Measurements from ENCODE around the gene KRT76. TPM values are rescaled to one million over a fixed set of nuclear protein-coding genes. Genes with fewer than 3 reads are reported as not detected.

Gene KRT76
- total RNA-seq (2022) (not detected in 2 replicates), Bru-seq, nascent RNA (not detected), BruChase-seq, experiment 1, labeled RNA remaining after a 6-hour chase (not detected), BruChase-seq, experiment 2, labeled RNA remaining after a 2-hour chase (not detected)
- long read RNA-seq: 0 reads

- H3K27me3 Mint-ChIP-seq (ENCODE audit: unreplicated experiment): peaks cover 83% of the 10 kb centered on the region
- CTCF ChIA-PET: interaction anchor here (1.1 kb wide), 1 partner anchor 11 kb away, joined by 4 read pairs; no protein-coding TSS in a partner anchor
- H3K4me3 Mint-ChIP-seq (ENCODE audit: low read depth, unreplicated experiment): no peak within 1 kb of the TSS
These were observed at the start of gene KRT76 for GRCh38 chr12:52776913-52777395. KRT76 (minus strand) TSS chr12:52777345; CDS start chr12:52777291, 54 bp downstream.

GRCh38 chr12:52825961-52826360, 48.8 kb upstream of the KRT76 start:
- intact Hi-C loops (cut with micrococcal nuclease; ENCODE audit: unreplicated experiment): no loop called here
- Mint-ChIP-seq H3K27ac (ENCODE audit: unreplicated experiment) (no peak overlapping the region), H3K4me3 (ENCODE audit: low read depth, unreplicated experiment) (no peak overlapping the region), H3K4me1 (ENCODE audit: low read depth, unreplicated experiment) (peaks cover 15% of the 10 kb centered on the region), H3K27me3 (ENCODE audit: unreplicated experiment) (no peaks in the 10 kb centered on the region), H3K9me3 (ENCODE audit: low read depth, unreplicated experiment) (no peaks in the 10 kb centered on the region), H3K36me3 (ENCODE audit: insufficient read depth, unreplicated experiment) (no peaks in the 10 kb centered on the region)
- BruUV-seq (replicated peaks): no TSS peak
- DNase-seq: no peak
- no peak for TF ChIP-seq CTCF (IDR thresholded peaks at IDR 0.05; ENCODE audit: unreplicated experiment)
- CTCF ChIA-PET: no interaction called here

More at GRCh38 chr12:52776913-52777395, at the start of gene KRT76:
- Mint-ChIP-seq H3K4me1 (ENCODE audit: low read depth, unreplicated experiment) (no peaks in the 10 kb centered on the region), H3K36me3 (ENCODE audit: insufficient read depth, unreplicated experiment) (no peaks in the 10 kb centered on the region), H3K9me3 (ENCODE audit: low read depth, unreplicated experiment) (no peaks in the 10 kb centered on the region), H3K27ac (ENCODE audit: unreplicated experiment) (no peak within 1 kb of the TSS)
- intact Hi-C loops (cut with micrococcal nuclease; ENCODE audit: unreplicated experiment): no loop called here
- no peak for DNase-seq
- no TSS peak for BruUV-seq (replicated peaks)
- TF ChIP-seq CTCF (IDR thresholded peaks at IDR 0.05; ENCODE audit: unreplicated experiment): no peak

GRCh38 chr12:52824741-52825410, 47.7 kb upstream of the KRT76 start:
- Mint-ChIP-seq H3K4me1 (ENCODE audit: low read depth, unreplicated experiment) (peaks cover 15% of the 10 kb centered on the region), H3K27ac (ENCODE audit: unreplicated experiment) (no peak overlapping the region), H3K4me3 (ENCODE audit: low read depth, unreplicated experiment) (no peak overlapping the region), H3K9me3 (ENCODE audit: low read depth, unreplicated experiment) (no peaks in the 10 kb centered on the region), H3K27me3 (ENCODE audit: unreplicated experiment) (peaks cover 3% of the 10 kb centered on the region), H3K36me3 (ENCODE audit: insufficient read depth, unreplicated experiment) (no peaks in the 10 kb centered on the region)
- no TSS peak for BruUV-seq (replicated peaks)
- DNase-seq: no peak
- no peak for TF ChIP-seq CTCF (IDR thresholded peaks at IDR 0.05; ENCODE audit: unreplicated experiment)
- CTCF ChIA-PET: no interaction called here
- intact Hi-C loops (cut with micrococcal nuclease; ENCODE audit: unreplicated experiment): no loop called here

- no peaks in the 10 kb centered on the region for H3K36me3 Mint-ChIP-seq (ENCODE audit: insufficient read depth, unreplicated experiment)
- no peak overlapping the region for H3K27ac Mint-ChIP-seq (ENCODE audit: unreplicated experiment)
- no peak for DNase-seq
- H3K4me1 Mint-ChIP-seq (ENCODE audit: low read depth, unreplicated experiment): peaks cover 15% of the 10 kb centered on the region
- intact Hi-C loops (cut with micrococcal nuclease; ENCODE audit: unreplicated experiment): no loop called here
- no peak for TF ChIP-seq CTCF (IDR thresholded peaks at IDR 0.05; ENCODE audit: unreplicated experiment)
- BruUV-seq (replicated peaks): no TSS peak
- no peak overlapping the region for H3K4me3 Mint-ChIP-seq (ENCODE audit: low read depth, unreplicated experiment)
- peaks cover 13% of the 10 kb centered on the region for H3K27me3 Mint-ChIP-seq (ENCODE audit: unreplicated experiment)
- no peaks in the 10 kb centered on the region for H3K9me3 Mint-ChIP-seq (ENCODE audit: low read depth, unreplicated experiment)
- CTCF ChIA-PET: no interaction called here
These were observed 46.8 kb upstream of the KRT76 start for GRCh38 chr12:52823761-52824450.

Data from Calu3 (cell line).